HS-27A (cell line): ENCODE measurements around the gene HARBI1.
"Not testable (repeated sequence)": the region's sequence is repeated elsewhere in the genome, so short reads cannot be mapped to it uniquely, and the experiment has no call there.

Experiments used
- DNase-seq: peaks from one replicate; pipeline ENCODE4 v3.0.0-alpha.2; 2012; ENCODE audit warnings: low read depth, missing footprints

HARBI1 gene

GRCh38 chr11:46597155-46597554 lies 19.9 kb downstream of the HARBI1 start:
- no peak for DNase-seq

- no peak for DNase-seq
Measured at GRCh38 chr11:46594785-46595184, 22.2 kb downstream of the HARBI1 start.

GRCh38 chr11:46594374-46594700 lies 22.7 kb downstream of the HARBI1 start:
- DNase-seq = no peak

GRCh38 chr11:46593550-46594373 lies 23.3 kb downstream of the HARBI1 start, which contains the start of gene AMBRA1:
AMBRA1 (minus strand) TSS chr11:46594023; CDS start chr11:46548380, 45,643 bp downstream.
- peak; percentile 92 for DNase-seq

GRCh38 chr11:46590740-46591605 lies 26.1 kb downstream of the HARBI1 start:
- DNase-seq = no peak

GRCh38 chr11:46588915-46589314 lies 28.1 kb downstream of the HARBI1 start:
- no peak for DNase-seq

GRCh38 chr11:46588131-46588530 lies 28.9 kb downstream of the HARBI1 start:
- DNase-seq = no peak

- DNase-seq = not testable (repeated sequence)
Measured at GRCh38 chr11:46583513-46583912, 33.5 kb downstream of the HARBI1 start.

- DNase-seq = no peak
Measured at GRCh38 chr11:46582588-46582987, 34.4 kb downstream of the HARBI1 start.

- no peak for DNase-seq
Measured at GRCh38 chr11:46577058-46577457, 40.0 kb downstream of the HARBI1 start.

- no peak for DNase-seq
Measured at GRCh38 chr11:46574656-46575055, 42.4 kb downstream of the HARBI1 start.

GRCh38 chr11:46570790-46571398 lies 46.1 kb downstream of the HARBI1 start:
- no peak for DNase-seq

GRCh38 chr11:46565232-46565840 lies 51.7 kb downstream of the HARBI1 start:
- no peak for DNase-seq

GRCh38 chr11:46564459-46564858 lies 52.6 kb downstream of the HARBI1 start:
- no peak for DNase-seq

GRCh38 chr11:46562527-46562926 lies 54.5 kb downstream of the HARBI1 start:
- DNase-seq = no peak

- no peak for DNase-seq
Measured at GRCh38 chr11:46560300-46560991, 56.6 kb downstream of the HARBI1 start.

GRCh38 chr11:46559815-46560214 lies 57.2 kb downstream of the HARBI1 start:
- DNase-seq = no peak

- no peak for DNase-seq
Measured at GRCh38 chr11:46557684-46558151, 59.3 kb downstream of the HARBI1 start.

- no peak for DNase-seq
Measured at GRCh38 chr11:46555267-46556054, 61.6 kb downstream of the HARBI1 start.
